ENCODE data around the gene CNGB1.
A peak's percentile ranks its signal among the peaks of the same experiment; 100 is the strongest.
"Not testable (repeated sequence)": the region's sequence is repeated elsewhere in the genome, so short reads cannot be mapped to it uniquely, and the experiment has no call there.

CNGB1 gene

DNA sequence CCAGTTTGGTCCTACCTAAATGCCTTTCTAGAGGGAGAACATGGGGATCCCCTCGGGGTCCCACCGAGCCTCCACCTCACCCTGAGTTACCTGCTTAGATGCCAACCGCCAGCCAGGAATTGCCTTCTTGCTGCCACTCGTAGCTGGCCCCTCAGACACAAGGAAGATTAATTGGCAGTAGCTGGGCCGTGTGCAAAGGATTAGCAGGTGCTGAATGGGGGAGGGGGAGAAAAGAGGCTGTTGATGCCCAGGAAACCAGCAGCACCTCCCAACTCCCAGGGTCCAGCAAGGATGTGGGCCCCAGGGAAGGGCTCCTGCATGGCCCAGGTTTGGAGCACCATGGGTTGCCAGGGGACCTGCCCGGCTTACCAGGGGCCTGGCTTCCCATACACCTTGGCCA, at the start of gene CNGB1:
Gene CNGB1, minus strand, starts transcription at position 159 of the 400 bp plus-strand sequence. CDS start 3,842 bp downstream, outside the sequence.
- DNase-seq, result no peak

DNA sequence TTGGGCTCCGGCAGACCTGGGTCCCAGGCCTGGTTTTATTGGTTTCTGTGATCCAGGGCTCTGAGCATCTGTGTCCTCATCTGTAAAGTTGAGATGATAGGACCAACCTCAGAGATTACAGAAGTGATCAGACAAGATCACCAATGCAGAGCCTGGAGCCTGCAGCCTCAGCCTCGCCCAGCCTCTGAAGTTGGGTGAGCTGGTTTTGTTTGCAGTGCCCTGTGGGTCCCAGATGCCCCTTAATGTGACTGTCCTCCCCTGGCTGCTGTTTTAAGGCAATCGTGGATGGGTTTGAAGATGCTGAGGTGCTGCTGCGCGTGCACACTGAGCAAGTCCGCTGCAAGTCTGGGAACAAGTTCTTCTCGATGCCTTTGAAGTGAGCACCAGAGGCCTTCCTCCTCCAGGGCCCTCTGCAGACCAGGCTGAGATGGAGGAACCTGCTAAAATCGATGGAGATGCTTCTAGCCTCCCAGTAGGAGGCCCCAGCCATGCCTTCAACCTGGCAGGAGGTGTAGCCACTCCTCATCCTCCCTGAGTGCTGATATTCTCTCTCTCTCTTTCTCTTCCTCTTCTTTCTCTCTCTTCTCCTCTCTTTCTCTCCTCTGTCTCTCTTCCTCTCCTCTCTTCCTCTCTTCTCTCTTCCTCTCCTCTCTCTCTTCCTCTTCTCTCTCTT, 49.1 kb upstream of the CNGB1 start:
- no peak for DNase-seq

DNA sequence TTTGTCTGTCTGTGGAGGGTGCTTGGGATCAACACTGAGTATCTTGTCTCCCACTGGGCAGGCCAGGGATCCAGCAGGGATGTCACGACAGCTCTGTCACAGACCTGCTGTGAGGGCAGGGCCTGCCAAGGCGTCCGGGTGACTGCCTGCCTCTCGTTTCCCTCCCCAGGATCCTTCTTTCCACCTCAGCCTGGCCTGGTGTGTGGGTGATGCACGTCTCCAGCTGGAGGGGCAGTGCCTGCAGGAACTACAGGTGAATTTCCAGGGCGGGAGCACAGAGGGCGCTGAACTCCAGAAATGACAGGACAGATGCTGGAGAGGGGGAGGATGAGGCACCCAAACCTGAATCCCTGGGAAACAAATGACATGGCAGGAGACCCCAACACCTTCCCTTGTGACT, 47.9 kb upstream of the CNGB1 start:
- DNase-seq, result no peak

DNA sequence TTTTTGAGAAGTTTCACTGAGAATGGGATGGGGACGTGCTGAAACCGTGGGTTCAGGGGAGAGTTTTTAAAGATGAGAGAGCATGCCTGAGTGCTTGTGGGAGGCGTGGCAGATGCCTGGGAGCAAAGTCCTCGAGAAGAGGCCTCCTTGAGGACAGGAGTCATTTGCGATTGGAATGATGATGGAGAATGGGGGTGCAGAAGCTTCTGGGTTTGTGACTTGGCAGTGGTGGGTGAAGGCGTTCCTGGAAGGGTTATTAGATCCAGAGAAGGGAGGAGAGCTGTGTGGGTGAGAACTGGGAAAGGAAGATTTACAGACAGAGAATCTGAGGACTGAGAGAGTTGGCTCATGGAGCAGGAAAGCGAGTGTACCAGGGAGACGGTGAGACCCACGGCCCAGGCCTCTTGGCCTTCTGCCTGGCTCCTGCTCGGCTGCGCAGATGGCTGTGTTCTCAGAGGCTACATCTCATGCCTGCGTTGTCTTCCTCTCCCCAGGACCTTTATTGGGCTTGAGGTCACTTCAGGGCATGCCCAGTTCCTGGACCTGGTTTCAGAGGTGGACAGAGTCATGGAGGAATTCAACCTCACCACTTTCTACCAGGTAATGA, 46.0 kb upstream of the CNGB1 start:
- no peak for DNase-seq

DNA sequence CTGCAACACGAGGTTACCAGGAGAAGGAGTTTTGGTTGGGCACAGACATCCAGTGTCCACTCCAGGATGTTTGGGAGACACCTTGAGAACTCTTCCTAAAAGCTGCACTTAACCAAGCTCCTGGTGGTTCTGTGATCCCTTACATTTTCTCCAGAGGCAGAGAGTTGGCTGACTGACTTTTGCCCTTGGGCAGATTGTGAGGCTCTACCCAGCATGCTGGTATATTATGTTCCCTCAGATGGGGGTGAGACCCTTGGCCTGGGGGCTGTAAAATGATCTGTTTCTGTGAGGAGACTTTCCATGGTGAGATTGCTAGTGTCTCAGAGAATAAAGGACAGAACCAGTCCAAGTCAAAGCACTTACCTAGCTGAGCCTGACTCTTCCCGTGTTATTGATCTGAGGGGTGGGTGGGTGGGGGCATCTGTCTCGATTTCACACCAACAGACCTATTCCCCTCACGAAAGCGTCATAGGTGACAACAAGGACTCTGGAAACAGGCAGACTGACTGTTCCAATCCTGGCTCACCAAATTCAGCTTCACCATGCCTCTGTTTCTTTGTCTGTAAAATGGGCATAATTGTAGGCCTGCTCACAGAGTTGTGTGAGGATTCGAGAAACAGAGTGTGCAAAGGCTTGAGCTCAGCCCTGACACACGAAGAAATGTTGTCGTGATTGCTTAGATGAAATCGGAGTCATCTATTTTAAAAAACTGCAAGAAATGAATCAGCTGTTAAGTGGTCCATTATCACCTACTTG, 42.5 kb upstream of the CNGB1 start:
- DNase-seq, result no peak

DNA sequence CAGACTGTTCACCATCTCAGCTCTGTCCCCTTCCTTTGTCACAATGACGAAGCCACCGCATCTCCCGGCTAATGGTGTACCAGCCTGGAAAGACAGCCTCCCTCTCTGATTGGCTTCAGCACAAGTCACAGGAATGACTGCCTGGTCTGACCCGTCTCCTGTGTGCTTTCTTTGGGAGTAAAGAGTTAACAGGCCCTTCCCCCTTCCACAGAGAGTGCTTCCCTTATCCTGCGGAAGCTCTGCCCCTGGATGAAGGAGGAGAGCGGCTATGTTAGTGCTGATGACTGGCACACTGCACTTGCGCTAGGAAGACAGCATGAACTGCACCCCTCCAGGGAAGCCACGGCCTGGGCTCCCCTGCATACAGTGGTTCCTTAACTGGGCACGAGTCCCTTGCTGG, 41.6 kb upstream of the CNGB1 start:
- no peak for DNase-seq

DNA sequence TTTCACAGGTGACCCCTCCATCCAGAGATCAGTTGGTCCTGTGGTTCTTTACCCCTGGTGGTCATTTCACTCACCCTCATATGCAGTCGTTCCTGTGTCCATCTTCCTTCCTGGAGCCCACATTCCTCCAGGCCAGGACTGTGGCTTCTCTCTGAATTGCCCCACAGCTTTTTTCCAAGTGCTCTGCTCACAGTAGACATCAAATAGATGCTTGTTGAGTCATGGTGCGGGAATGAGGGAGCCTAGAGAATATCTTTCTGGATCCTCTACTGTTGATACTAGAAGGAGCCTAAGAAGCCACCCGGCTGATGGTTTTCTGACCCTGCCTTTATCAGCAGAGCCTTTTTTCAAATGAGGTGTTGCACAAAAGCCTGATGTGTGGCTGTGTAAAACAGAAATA, 40.7 kb upstream of the CNGB1 start:
- DNase-seq, result no peak

DNA sequence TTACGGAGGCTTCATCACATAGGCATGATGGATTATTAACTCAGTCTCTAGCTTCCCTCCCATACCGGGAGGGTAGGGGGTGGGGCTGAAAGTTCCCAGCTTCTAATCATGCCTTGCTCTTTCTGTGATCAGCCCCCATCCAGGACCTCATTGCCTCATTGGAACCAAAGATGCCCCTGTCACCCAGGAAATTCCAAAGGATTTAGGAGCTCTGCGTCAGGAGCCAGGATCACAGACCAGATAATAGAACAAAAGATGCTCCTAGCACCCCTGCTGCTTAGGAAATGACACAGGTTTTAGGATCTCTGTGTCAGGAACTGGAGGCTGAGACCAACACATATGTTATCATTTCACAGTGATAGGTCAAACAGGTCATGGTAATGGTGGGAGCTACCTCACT, 40.0 kb upstream of the CNGB1 start:
- DNase-seq, result no peak

DNA sequence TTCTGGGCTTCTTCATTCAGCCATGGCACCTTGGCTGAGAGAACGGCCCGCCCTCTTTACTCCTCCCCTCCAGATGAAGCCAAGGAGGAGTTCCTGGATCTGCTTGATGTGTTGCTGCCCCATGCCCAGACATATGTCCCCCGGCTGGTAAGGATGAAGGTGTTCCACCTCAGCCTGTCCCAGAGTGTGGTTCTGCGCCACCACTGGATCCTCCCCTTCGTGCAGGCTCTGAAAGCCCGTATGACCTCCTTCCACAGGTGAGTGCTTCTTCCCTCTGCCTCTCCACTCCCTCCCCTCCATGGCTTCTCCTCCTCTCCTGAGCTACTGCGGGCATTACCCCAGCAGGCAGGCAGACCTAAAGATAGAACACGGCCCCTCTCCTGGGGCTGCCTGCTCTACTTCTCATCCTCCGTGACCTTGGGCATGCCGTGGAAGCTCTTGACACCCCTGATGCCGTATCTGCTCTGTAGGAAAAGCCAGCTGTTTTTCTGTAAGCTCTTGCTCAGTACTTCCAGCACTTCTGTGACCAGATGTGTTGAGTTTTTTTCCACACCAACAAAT, 39.0 kb upstream of the CNGB1 start:
- no peak for DNase-seq

DNA sequence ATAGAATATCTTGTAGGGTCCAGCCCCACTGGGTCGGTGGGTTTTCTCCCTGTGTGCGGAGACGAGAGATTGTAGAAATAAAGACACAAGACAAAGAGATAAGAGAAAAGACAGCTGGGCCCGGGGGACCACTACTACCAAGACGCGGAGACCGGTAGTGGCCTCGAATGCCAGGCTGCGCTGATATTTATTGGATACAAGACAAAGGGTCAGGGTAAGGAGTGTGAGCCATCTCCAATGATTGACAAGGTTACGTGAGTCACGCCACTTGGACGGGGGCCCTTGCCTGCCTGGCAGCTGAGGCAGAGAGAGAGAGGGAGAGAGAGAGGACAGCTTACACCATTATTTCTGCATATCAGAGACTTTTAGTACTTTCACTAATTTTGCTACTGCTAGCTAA, 33.8 kb upstream of the CNGB1 start:
- not testable (repeated sequence) for DNase-seq

DNA sequence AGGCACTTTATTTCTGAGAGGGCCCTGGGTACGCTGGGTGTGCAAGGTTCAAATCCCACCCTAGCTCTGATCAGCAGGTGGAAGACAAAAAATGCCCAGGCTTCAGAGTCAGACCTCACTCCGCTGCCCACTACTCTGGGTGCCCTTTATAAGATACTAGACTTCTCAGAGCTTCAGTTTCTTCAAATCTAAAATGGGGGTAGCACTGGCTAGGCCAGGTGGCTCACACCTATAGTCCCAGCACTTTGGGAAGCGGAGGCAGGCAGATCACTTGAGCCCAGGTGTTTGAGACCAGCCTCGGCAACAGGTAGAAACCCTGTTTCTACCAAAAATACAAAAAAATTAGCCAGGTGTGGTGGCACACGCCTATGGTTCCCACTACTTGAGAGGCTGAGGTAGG, 32.0 kb upstream of the CNGB1 start:
- no peak for DNase-seq

DNA sequence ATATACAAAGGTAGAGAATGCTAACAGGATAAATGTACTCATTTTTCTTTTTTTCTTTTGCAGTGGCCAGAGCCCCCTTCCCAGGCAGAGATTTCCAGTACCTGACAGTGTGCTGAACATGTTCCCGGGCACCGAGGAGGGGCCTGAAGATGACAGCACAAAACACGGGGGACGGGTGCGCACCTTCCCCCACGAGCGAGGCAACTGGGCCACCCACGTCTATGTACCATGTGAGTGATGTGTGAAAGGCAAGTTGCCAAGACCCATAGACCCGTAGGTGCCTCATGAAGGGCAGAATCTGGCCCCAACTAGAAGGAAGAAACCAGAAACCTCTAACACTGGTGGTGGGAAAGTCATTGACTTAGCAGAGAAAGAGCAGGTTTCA, 31.5 kb upstream of the CNGB1 start:
- DNase-seq, result no peak

DNA sequence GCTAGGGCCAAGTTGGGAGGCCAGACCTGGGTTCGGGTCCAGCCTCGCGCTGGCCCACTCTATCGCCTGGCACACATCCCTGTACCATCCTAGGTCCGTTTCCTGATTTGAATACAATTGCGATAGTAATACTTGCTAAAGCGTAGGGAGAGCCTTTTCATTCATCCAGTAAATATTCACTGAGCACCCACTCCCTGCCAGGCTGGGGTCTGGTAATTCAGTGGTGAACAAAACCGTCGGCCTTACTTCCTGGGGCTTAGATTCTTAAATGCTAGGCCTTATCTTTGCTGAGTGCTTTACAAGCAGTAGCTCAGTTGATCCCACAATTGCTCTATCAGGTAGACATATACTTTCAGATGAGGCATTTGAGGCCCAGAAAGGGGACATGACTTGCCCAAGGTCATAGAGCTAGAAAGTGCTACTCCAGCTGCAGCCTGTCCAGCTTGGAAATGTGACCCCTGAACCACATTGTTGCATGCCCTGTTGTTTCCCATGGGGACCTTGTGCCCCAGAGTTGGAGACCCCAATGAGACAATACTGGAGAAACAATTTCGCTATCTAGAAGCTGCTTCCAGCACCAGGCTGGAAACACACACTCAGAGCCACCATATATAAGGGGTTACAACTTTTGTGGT, 31.0 kb upstream of the CNGB1 start:
- DNase-seq, result no peak

DNA sequence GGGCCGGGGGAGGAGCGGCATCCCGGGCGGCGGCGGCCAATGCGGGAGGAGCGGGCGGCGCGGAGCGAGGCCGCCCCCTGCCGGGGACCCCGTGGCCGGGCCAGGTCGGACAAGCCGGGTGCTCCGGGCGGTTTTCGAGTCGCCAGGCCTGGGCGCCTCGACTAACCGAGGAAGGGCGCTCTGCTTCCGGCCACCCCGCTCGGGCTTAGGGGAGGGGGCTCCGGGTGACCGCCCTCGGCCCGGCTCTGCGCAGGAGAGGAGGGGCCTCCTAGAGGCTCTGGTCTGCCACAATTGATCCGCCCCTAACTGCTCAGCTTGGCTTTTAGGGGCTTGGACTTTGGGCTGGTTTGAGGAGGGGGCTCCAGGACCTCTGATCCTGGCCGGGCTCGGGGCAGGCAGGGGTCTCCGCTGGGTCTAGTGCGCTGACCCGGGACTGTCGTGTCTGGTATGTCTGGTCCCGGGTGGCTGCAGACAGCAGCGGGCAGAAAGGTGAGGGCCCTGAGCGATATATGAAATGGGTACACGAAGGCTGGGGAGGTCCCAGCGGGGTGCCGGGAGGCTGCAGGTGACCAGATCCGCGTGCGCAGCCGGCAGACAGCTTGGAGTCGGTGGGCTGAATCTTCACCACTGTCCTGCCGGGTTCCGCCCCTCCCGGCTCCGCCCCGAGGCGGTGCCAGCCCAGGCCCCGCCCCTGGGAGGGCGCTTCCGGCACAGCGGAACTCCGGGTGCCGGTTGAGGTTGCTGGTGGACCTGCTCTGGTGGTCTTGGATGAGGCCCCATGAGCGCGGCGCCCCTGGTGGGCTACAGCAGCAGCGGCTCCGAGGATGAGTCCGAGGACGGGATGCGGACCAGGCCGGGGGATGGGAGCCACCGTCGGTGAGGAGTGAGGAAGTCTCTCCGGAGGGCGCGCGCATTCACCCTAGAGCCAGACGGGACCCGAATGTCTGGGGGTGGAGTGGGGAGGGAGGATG, 30.1 kb upstream of the CNGB1 start, which contains the start of gene USB1:
Gene USB1, plus strand, starts transcription at position 702 of the 971 bp plus-strand sequence. Its CDS starts 77 bp downstream, at position 779.
- DNase-seq, result peak; percentile 91 to 92

DNA sequence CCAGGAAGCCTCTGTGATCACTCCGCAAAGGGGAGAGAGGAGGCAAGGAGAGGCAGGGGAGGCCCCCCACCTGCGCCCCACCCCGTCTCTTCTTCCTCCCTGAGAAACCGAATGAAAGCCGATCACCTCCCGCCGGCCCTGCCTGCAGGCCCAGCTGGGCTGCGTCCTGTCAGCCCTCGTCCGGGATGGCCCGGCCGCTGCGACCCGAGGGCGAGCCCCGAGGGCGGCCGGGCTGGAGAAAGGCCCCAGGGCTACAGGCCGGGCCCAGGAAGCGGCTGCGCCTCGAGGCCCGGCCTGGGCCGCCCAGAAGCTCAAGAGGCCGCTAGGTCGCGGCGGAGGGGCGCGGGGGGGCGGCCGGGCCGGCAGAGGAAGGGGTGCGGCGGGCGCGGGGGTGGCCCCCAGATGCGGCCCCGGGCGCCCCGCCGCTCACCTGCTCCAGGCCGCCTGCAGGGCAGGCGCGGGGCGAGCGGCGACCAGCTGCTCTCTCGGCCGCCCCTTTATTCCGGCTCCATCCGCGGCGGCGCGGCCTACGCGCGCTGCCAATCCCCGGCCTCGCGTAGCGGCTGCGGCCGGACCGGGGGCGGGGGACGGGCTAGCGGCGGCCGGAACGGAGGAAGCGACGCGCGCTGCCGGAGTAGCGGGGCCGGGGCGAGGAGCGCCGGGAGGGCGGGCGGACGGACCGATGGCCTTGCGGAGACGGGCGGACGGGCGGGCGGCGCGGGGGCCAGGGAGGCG, 29.2 kb upstream of the CNGB1 start, which contains the start of gene ZNF319:
Gene ZNF319, minus strand, starts transcription at position 702 of the 735 bp plus-strand sequence. CDS start 2,407 bp downstream, outside the sequence.
- peak; percentile 50 to 61 for DNase-seq

DNA sequence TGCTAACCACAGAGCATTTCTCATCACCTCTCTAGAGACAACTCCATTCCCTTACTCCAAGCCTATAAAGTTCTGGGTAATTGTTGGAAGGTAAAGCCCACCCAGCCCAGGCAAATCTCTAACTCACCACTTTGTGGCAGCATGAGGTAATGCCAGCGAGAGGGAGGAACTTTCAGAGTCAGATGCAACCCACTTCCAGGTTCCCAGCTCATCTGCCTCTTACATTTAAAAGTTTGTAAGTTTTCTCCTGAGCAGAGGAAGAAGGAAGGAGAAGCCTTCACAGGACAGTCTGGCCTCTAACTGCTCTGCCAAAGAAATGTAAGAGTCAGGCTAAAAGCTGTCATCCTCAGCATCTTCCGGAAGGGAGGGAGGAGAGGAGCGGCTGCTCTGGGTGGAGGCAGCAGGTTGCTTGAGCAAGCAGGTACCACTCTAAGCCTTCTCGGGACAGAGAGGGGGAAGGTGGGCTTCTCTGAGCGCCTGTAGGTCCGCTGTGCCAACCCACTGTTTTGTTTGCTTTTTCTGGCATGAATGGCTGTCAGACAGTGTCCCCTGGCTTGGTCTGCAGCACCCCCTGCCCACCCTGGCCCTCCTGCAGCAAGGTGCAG, 28.5 kb upstream of the CNGB1 start:
- DNase-seq, result peak in 1 of 2 experiments; percentile 55

DNA sequence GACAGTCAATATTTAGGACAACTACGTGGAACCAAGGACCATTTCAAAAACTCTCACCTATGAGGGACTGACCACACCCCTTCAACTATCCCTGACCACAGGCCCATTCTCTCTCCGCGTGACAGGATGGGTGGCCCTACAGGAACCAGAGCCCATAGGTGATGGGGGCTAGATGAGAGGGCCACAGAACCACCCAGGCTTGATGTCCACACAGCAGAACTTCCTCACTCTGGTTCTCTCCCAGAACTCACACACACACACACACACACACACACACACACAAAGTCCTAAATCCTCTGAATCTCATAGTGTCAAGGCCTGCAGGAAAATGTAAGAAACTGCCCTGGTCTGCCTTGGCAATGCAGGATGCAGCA, 28.1 kb upstream of the CNGB1 start:
- no peak for DNase-seq

DNA sequence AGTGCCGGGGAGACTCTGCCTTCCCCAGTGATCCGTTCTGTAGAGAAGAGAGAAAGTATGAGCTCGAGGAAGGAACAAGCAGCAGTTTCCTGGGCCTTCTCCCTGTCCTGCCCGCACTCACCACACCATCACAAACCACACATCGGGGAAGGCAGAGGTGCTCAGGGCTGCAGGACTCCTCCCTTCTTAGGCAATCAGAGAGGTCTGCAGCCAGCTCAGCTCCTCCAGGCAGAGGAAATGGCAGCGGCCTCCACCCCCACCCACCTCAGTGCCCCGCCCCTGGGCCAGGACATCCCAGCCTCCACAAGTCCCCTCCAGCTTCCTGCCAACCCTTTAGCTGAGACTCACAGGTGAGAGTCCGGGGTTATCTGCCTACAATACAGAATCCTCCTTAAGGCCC, 27.6 kb upstream of the CNGB1 start:
- DNase-seq, result peak; percentile 66 to 76

DNA sequence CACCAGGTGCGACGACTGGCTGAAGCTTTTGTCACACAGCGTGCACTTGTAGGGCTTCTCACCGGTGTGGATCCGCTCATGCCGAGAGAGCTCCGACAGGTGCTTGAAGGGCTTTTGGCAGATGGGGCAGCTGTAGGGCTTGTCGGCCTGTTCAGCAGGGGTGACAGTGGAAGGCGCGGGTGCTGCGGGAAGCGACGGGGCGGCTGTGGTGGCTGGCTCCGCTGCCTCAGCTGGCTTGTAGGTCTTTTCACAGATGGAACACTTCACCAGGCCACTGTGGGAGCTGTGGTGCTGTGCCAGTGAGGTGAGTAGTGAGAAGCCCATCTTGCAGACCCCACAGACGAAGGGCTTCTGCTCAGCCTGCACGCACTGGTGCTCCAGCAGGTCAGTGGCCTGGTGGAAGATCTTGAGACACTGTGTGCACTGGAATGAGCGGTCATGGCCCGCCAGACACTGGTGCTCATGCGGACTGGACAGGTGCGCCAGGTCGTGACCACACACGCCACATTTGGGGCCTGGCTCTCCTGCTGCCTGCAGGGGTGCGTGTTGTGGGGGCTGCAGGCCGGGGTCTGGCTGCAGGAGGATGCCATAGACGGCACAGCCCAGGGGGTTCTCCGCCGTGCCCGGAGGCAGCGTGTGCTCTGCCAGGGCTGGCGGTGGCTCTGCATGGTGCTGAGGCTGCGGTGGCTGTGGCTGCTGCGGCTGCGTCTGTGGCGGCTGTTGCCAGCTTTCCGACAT, 26.8 kb upstream of the CNGB1 start:
- DNase-seq, result no peak

DNA sequence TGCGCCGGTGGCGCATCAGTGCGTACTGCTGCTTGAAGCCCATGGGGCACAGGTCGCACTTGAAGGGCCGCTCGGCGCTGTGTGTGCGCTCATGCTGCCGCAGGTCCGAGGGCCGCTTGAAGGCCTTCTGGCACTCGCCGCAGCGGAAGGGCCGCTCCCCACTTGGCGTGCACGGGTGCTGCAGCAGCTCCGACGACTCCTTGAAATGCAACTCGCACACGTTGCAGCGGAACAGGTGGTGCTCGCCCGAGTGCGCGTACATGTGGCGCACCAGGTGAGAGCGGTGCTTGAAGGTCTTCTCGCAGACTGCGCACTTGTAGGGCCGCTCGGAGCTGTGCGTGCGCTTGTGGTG, 26.2 kb upstream of the CNGB1 start:
- DNase-seq, result no peak
